Body of pancreas (tissue), 4 donors: ENCODE data around the gene GLB1L2.

Source experiments
- POLR2A ChIP-seq, 3 donors: fragments of 450-650 bp; IDR thresholded peaks; one replicate each; pipeline ENCODE4 v1.6.1; 2016; ENCODE audit warnings: antibody characterized with exemption in 3 of 3, mild to moderate bottlenecking in 2 of 3
- TF ChIP-seq, protein P1 (sequence below), 7 experiments: fragments of 450-650 bp in 4 of 7; fragments of 200-600 bp in 3 of 7; sonication (generic) in 3 of 7; IDR thresholded peaks; one replicate each; pipeline ENCODE4 v1.5.1; 2016 to 2019; ENCODE audit warnings: antibody characterized with exemption in 7 of 7

GRCh38 chr11:134365011-134365925 is 33.5 kb downstream of the GLB1L2 start:
- TF ChIP-seq, protein P1, sequence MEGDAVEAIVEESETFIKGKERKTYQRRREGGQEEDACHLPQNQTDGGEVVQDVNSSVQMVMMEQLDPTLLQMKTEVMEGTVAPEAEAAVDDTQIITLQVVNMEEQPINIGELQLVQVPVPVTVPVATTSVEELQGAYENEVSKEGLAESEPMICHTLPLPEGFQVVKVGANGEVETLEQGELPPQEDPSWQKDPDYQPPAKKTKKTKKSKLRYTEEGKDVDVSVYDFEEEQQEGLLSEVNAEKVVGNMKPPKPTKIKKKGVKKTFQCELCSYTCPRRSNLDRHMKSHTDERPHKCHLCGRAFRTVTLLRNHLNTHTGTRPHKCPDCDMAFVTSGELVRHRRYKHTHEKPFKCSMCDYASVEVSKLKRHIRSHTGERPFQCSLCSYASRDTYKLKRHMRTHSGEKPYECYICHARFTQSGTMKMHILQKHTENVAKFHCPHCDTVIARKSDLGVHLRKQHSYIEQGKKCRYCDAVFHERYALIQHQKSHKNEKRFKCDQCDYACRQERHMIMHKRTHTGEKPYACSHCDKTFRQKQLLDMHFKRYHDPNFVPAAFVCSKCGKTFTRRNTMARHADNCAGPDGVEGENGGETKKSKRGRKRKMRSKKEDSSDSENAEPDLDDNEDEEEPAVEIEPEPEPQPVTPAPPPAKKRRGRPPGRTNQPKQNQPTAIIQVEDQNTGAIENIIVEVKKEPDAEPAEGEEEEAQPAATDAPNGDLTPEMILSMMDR (IDR thresholded peaks at IDR 0.05) = no peak
- TF ChIP-seq POLR2A (IDR thresholded peaks at IDR 0.05) = no peak
